Small intestine (tissue), 7 donors: ENCODE data around the gene SRPRA. TPM values are rescaled to one million over a fixed set of nuclear protein-coding genes. Genes with fewer than 3 reads are reported as not detected.
A peak's percentile ranks its signal among the peaks of the same experiment; 100 is the strongest.
"Not testable (repeated sequence)": the region's sequence is repeated elsewhere in the genome, so short reads cannot be mapped to it uniquely, and the experiment has no call there.

Experiments used
- DNase-seq, 2 donors: peaks; one replicate each; pipeline versions ENCODE4 v3.0.0 to v3.0.0-alpha.2; 2013
- FAIRE-seq: peaks from 2 replicates; lab custom pipeline; 2012; peaks lifted over from hg19 to GRCh38; lab: Jason Lieb, UNC
- H3K27ac ChIP-seq, 3 donors: one replicate each; pipeline ENCODE4 v1.5.1; 2013; ENCODE audit warnings: low read length in 2 of 3, mild to moderate bottlenecking in 2 of 3, control low read depth in 1 of 3, inconsistent platforms in 1 of 3, low read depth in 1 of 3, moderate library complexity in 1 of 3
- H3K27me3 ChIP-seq, 3 donors: one replicate each; pipeline ENCODE4 v1.6.1; 2013; ENCODE audit warnings: low read length in 3 of 3, inconsistent platforms in 1 of 3; ENCODE audit not compliant: control insufficient read depth in 3 of 3, insufficient read depth in 3 of 3
- H3K36me3 ChIP-seq, 3 donors: one replicate each; pipeline ENCODE4 v1.6.1; 2013; ENCODE audit warnings: low read length in 3 of 3, inconsistent platforms in 1 of 3, low read depth in 1 of 3, mild to moderate bottlenecking in 1 of 3, moderate library complexity in 1 of 3; ENCODE audit not compliant: control insufficient read depth in 3 of 3, insufficient read depth in 2 of 3
- H3K4me1 ChIP-seq, 3 donors: one replicate each; pipeline ENCODE4 v1.6.1; 2013; ENCODE audit warnings: low read length in 2 of 3, inconsistent platforms in 1 of 3, low read depth in 1 of 3, mild to moderate bottlenecking in 1 of 3, moderate library complexity in 1 of 3; ENCODE audit not compliant: control insufficient read depth in 3 of 3, insufficient read depth in 2 of 3
- H3K4me3 ChIP-seq, 3 donors: one replicate each; pipeline ENCODE4 v1.5.1; 2013; ENCODE audit warnings: low read length in 3 of 3, control low read depth in 1 of 3, inconsistent platforms in 1 of 3, low read depth in 1 of 3, mild to moderate bottlenecking in 1 of 3, moderate library complexity in 1 of 3
- H3K9me3 ChIP-seq, 2 donors: one replicate each; pipeline ENCODE4 v1.6.1; 2013; ENCODE audit warnings: low read depth in 1 of 2, low read length in 1 of 2; ENCODE audit not compliant: control insufficient read depth in 2 of 2, insufficient read depth in 1 of 2
- whole genome bisulfite sequencing, 3 donors: extraction: QIAGEN DNeasy Blood & Tissue Kit; methylation state at CpG; one replicate each; pipeline ENCODE4 v1.1.7; 2013; 5-methylcytosine and 5-hydroxymethylcytosine counted together
- polyA plus RNA-seq, 4 donors: library from polyadenylated mRNA; stranded (reverse) in 3 of 4; unstranded in 1 of 4; fragments of 200-250 nt in 3 of 4; fragments of 120-200 nt in 1 of 4; gene quantifications; one replicate each; pipeline versions ENCODE4 v1.2.1 to v1.2.3, GENCODE V29; 2013
- donor health status: healthy with polysubstance abuse.
- donor health status: control.
- donor health status: control.
- donor health status: Bipolar disorder and iron deficiency.
- donor health status: healthy.

Gene SRPRA
- polyA plus RNA-seq, 4 donors: 20.0 to 74.2 (median 35.8) TPM

GRCh38 chr11:126257764-126258163 is 10.9 kb downstream of the SRPRA start:
- no peaks in the 10 kb centered on the region for H3K9me3 ChIP-seq
- FAIRE-seq (no peak), DNase-seq (no peak)
- H3K27me3 ChIP-seq: no peaks in the 10 kb centered on the region
- no peak overlapping the region for H3K4me3 ChIP-seq
- H3K27ac ChIP-seq: no peak overlapping the region
- H3K4me1 ChIP-seq: peaks cover 0 to 2% (median 0%) of the 10 kb centered on the region in 3 donors
- peaks cover 6 to 35% (median 17%) of the 10 kb centered on the region in 3 donors for H3K36me3 ChIP-seq
- 91 to 97% (median 91%) methylated on average over 2 of the region's 2 CpGs for WGBS, 3 donors

DNA sequence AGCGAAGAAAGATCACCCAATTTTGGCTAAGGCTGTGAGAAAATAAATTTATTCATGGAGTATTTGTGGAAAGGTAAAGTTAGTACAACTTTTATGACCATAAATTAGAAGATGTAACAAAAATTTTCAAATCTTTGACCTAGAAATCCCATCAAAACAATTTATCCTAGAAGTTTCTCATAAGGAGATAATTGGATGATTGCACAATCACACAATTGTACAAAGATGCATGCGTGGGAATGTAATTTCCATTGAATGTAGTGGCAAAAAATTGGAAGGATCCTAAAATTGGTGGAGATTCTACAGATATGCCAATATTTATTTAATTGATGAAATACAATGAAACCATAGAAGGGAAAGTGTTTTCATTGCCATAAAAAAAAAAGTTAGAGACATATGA is 11.6 kb downstream of the SRPRA start:
- WGBS, 3 donors: 94 to 97% (median 96%) methylated on average over 2 of the region's 2 CpGs
- FAIRE-seq: no peak
- H3K4me3 ChIP-seq: no peak overlapping the region

GRCh38 chr11:126256216-126256615 is 12.5 kb downstream of the SRPRA start:
- Histone ChIP-seq H3K27me3 (no peaks in the 10 kb centered on the region), H3K4me1 (peaks cover 0 to 2% (median 0%) of the 10 kb centered on the region in 3 donors), H3K27ac (no peak overlapping the region), H3K4me3 (no peak overlapping the region), H3K36me3 (peaks cover 0 to 34% (median 17%) of the 10 kb centered on the region in 3 donors), H3K9me3 (no peaks in the 10 kb centered on the region)
- DNase-seq (no peak), FAIRE-seq (no peak)
- 93 to 95% (median 94%) methylated on average over 4 of the region's 4 CpGs for WGBS, 3 donors

More for the DNA sequence above, 11.6 kb downstream of the SRPRA start:
- peaks cover 0 to 2% (median 0%) of the 10 kb centered on the region in 3 donors for H3K4me1 ChIP-seq
- H3K9me3 ChIP-seq: no peaks in the 10 kb centered on the region
- DNase-seq: no peak
- H3K27ac ChIP-seq: no peak overlapping the region
- H3K27me3 ChIP-seq: no peaks in the 10 kb centered on the region
- peaks cover 4 to 39% (median 17%) of the 10 kb centered on the region in 3 donors for H3K36me3 ChIP-seq

DNA sequence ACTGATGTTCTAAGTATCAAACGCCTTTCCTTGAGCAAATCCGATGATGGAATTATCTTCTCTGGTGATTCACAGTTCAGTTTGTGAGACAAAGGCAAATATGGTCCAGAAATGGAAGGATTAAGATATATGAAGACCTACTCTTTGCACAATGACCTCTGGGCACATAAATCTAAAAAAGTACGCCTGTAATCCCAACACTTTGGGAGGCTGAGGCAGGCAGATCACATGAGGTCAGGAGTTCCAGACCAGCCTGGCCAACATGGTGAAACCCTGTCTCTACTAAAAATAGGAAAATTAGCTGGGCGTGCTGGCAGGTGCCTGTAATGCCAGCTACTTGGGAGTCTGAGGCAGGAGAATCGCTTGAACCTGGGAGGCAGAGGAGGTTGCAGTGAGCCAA is 13.2 kb downstream of the SRPRA start:
- not testable (repeated sequence) for H3K4me1 ChIP-seq, H3K27ac ChIP-seq, H3K4me3 ChIP-seq, H3K9me3 ChIP-seq, FAIRE-seq, DNase-seq, H3K27me3 ChIP-seq
- 96 to 99% (median 97%) methylated on average over 5 of the region's 5 CpGs for WGBS, 3 donors
- H3K36me3 ChIP-seq: peaks cover 0 to 34% (median 17%) of the 10 kb centered on the region in 3 donors

DNA sequence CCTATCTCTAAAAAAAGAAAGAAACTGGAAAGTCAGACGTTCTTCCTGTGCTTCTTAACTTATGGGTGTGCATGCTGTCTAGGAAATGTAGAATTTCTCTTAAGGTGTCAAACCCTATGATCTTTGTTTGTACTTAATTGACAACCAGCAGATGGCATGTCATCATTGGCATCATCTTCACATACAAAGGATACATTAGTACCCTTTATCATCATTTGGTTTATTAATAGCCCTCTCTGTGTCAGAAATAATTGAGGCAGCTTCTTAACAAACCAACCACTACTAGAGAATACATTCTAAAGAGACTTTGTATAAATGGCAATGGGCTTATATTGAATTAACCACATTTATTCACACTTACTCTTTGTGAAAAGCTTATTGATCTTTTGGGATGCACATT is 13.9 kb downstream of the SRPRA start:
- no peak overlapping the region for H3K27ac ChIP-seq
- H3K27me3 ChIP-seq: no peaks in the 10 kb centered on the region
- 56 to 67% (median 65%) methylated on average over 1 of the region's 1 CpG for WGBS, 3 donors
- H3K9me3 ChIP-seq: no peaks in the 10 kb centered on the region
- H3K4me1 ChIP-seq: peaks cover 0 to 2% (median 0%) of the 10 kb centered on the region in 3 donors
- FAIRE-seq: no peak
- H3K36me3 ChIP-seq: peaks cover 0 to 31% (median 17%) of the 10 kb centered on the region in 3 donors
- H3K4me3 ChIP-seq: no peak overlapping the region
- DNase-seq: no peak

- no peaks in the 10 kb centered on the region for H3K27me3 ChIP-seq
- H3K9me3 ChIP-seq: no peaks in the 10 kb centered on the region
- DNase-seq (no peak), FAIRE-seq (no peak)
- H3K4me3 ChIP-seq: no peak overlapping the region
- no peak overlapping the region for H3K27ac ChIP-seq
- 60 to 91% (median 69%) methylated on average over 4 of the region's 4 CpGs for WGBS, 3 donors
- H3K4me1 ChIP-seq: peaks cover 0 to 2% (median 0%) of the 10 kb centered on the region in 3 donors
- H3K36me3 ChIP-seq: peaks cover 0 to 35% (median 17%) of the 10 kb centered on the region in 3 donors
These were observed 15.4 kb downstream of the SRPRA start for GRCh38 chr11:126253265-126253664.

DNA sequence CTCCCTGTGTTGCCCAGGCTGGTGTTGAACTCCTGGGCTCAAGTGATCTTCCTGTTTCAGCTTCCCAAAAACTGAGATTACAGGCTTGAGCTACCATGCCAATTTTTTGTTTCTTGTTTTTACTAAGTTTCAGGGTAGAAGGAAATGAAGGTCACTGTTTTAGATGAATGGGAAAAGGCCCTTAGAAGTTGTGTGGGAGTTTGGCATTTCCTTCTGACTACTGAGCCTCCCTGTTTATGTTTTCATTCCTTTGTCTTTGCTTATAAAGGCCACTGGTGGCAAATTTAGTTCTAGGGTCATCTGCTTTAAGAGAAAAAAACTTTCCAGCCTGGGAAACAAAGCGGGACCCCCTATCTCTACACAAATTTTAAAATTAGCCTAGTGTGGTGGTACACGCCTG is 22.1 kb downstream of the SRPRA start:
- whole genome bisulfite sequencing, 3 donors: 85 to 98% (median 95%) methylated on average over 2 of the region's 2 CpGs
- H3K4me1 ChIP-seq: no peaks in the 10 kb centered on the region
- peak overlapping the region in 1 of 3 donors; percentile 20 for H3K27ac ChIP-seq
- FAIRE-seq (no peak), DNase-seq (no peak)
- H3K4me3 ChIP-seq: no peak overlapping the region
- H3K27me3 ChIP-seq: no peaks in the 10 kb centered on the region
- H3K36me3 ChIP-seq: peaks cover 0 to 35% (median 16%) of the 10 kb centered on the region in 3 donors
- no peaks in the 10 kb centered on the region for H3K9me3 ChIP-seq

DNA sequence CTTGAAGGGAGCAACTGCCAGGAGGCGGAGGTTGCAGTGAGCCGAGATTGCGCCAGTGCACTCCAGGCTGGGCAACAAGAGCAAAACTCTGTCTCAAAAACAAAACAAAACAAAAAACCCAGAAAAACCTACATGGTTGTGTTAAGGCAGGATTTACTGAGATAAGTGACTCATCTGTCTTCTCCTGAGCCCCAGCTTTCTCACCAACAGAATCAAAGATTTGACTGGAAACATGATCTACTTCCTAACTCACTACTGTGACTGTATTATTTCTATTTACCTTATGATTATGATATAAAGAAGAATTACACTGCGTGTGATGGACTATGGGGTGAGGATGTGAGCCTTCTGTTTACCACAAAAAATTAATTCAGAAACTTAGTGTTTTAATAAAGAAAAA is 35.3 kb downstream of the SRPRA start:
- Histone ChIP-seq H3K36me3 (peaks cover 0 to 6% (median 2%) of the 10 kb centered on the region in 3 donors), H3K4me3 (no peak overlapping the region), H3K27me3 (no peaks in the 10 kb centered on the region), H3K9me3 (no peaks in the 10 kb centered on the region), H3K27ac (no peak overlapping the region), H3K4me1 (no peaks in the 10 kb centered on the region)
- DNase-seq (no peak), FAIRE-seq (no peak)
- WGBS, 3 donors: 86 to 100% (median 98%) methylated on average over 4 of the region's 4 CpGs

DNA sequence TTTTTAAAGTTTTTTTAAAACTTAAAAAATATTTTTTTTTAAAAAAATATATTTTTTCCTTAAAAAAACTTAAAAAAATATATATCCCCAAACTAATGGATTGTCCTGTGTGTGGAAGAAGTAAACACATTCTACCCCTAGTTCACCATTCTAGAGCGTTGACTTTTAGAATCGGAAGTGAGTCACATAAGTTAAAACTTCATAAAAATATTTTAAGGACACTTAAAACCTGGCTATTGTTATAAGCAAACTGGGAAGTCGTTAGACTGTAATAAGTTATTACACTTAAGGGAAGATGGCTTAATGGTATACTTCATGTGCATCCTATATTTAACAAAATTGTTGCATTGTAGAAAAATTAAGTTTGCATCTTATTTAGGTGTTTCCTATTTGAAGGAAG is 36.0 kb downstream of the SRPRA start:
- no peaks in the 10 kb centered on the region for H3K4me1 ChIP-seq
- no peak overlapping the region for H3K4me3 ChIP-seq
- 89 to 93% (median 89%) methylated on average over 3 of the region's 3 CpGs for WGBS, 3 donors
- H3K36me3 ChIP-seq: peaks cover 0 to 8% (median 2%) of the 10 kb centered on the region in 3 donors
- no peaks in the 10 kb centered on the region for H3K27me3 ChIP-seq
- H3K27ac ChIP-seq: no peak overlapping the region
- FAIRE-seq (no peak), DNase-seq (no peak)
- no peaks in the 10 kb centered on the region for H3K9me3 ChIP-seq
